GM13977 (cell line): ENCODE measurements around the gene KLF14.

Experiments
- DNase-seq: peaks from one replicate; pipeline ENCODE4 v3.0.0; 2012; ENCODE audit warnings: low spot score
- in situ Hi-C: fragments of 300-500 bp; cut with MboI; formaldehyde crosslinking; loops from one replicate; pipeline ENCODE4 v1.12.0; 2022; ENCODE audit warnings: low sequenced_read_pairs, low pct_unique_long_range_greater_than_20kb, mixed read lengths, inconsistent platforms; ENCODE audit not compliant: unreplicated experiment
- TF ChIP-seq, protein P1 (sequence below): IDR thresholded peaks from 2 replicates; pipeline ENCODE4 v1.5.1; 2012; ENCODE audit warnings: mild to moderate bottlenecking, control low read depth; ENCODE audit not compliant: insufficient read depth; ENCODE audit errors: extremely low read depth, missing control alignments

Gene KLF14

GRCh38 chr7:130736298-130736900 is 2.4 kb upstream of the KLF14 start:
- in situ Hi-C loops, result no loop called here
- TF ChIP-seq, protein P1, sequence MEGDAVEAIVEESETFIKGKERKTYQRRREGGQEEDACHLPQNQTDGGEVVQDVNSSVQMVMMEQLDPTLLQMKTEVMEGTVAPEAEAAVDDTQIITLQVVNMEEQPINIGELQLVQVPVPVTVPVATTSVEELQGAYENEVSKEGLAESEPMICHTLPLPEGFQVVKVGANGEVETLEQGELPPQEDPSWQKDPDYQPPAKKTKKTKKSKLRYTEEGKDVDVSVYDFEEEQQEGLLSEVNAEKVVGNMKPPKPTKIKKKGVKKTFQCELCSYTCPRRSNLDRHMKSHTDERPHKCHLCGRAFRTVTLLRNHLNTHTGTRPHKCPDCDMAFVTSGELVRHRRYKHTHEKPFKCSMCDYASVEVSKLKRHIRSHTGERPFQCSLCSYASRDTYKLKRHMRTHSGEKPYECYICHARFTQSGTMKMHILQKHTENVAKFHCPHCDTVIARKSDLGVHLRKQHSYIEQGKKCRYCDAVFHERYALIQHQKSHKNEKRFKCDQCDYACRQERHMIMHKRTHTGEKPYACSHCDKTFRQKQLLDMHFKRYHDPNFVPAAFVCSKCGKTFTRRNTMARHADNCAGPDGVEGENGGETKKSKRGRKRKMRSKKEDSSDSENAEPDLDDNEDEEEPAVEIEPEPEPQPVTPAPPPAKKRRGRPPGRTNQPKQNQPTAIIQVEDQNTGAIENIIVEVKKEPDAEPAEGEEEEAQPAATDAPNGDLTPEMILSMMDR, result no peak
- no peak for DNase-seq

DNA sequence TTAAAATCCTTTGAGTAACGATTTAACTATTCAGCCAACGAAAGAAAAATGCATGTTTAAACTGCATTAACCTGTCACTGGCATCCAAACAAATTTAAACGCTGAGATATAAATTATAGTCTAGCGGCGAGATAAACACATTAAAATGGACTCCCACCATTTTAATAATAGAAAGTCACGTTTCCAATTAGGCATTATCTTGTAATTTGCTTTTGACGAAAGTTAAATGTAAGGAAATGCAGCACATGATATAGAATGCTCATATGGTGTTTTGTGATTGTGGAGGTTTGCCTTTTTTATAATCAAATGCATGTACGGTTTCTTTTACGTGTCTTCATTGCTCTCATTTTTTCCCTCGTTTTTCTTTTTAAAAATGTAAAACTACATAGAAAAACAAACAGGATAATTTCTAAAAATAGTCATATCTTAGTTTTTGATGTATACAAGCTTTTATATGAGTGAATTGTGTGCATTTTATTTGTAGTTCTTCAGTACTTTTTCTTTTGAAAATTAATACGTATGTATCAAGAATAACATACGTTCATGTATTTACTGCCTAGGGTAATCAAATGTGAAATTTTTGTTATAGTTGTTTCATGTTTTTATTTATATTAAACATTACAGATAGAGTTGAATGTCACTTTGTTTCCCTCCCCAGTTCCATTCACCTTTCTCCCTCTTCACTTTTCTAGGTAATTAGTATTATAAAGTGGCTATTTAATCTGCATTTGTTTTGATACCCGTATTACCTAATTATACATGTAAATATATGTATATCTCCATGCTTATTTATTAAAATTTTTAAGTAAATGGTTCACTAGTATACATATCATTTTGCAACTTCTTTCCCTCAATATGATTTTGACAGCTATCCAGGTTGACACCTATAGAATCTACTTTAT is 1.1 kb upstream of the KLF14 start:
- TF ChIP-seq, protein P1, result no peak
- peak; percentile 15 for DNase-seq
- in situ Hi-C loops, result no loop called here

DNA sequence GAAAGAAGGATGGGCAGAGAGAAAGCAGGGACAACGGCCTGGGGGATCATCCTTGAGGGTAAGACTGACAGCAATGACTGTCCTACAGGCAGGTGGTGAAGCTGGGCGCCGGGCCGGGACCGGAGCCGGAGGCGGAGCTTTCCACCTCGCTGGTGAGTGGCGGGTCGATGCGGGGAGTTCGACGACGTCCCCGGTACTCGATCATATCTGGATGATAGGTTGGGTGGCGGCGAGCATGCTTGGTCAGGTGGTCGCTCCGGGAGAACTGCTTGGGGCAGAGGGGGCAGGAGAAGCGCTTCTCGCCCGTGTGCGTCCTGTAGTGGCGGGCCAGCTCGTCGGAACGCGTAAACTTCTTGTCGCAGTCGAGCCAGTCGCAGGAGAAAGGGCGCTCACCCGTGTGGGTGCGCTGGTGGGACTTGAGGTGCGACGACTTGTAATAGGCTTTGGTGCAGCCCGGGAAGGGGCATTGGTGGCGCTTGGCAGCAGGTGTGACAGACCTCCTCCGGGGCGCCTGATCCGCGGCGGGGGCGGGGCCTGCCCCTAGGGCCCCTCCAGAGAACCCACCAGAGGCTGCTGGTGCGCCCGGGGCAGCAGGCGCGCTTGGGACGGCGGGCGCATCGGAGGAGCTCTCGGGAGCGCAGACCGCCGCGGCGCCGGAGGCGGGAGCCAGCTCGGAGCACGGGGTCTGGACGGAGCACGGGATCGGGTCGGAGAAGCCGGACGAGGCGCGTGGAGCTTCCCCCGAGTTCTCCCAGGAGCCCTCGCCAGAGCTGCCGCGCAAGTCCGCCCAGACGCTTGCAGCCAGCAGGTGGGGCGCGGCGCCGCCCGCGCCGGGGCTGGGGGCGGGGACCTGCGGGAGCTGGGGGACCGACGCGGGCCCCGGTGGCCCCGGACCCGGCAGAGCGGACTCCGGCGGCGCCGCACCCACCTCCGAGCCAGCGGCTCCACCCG is 752 bp downstream of the KLF14 start:
- in situ Hi-C loops, result no loop called here

GRCh38 chr7:130723784-130724183 is 10.2 kb downstream of the KLF14 start:
- TF ChIP-seq, protein P1, result no peak
- in situ Hi-C loops, result no loop called here
- DNase-seq, result no peak

More for the DNA sequence above, 752 bp downstream of the KLF14 start:
- TF ChIP-seq, protein P1, result peak; percentile 42
- peak; percentile 74 for DNase-seq

GRCh38 chr7:130721486-130722277 is 12.3 kb downstream of the KLF14 start:
- in situ Hi-C loops, result no loop called here

More at GRCh38 chr7:130721486-130722277, 12.3 kb downstream of the KLF14 start:
- no peak for DNase-seq
- TF ChIP-seq, protein P1, result peak; percentile 52
